ENCODE data around the gene EXOC6.
"Not testable (repeated sequence)": the region's sequence is repeated elsewhere in the genome, so short reads cannot be mapped to it uniquely, and the experiment has no call there.

GRCh38 chr10:92912631-92913030 lies 64.3 kb downstream of the EXOC6 start:
- not testable (repeated sequence) for TF ChIP-seq RARB (CRISPR knock-in tag; IDR thresholded peaks at IDR 0.05); CREB5 (CRISPR knock-in tag; IDR thresholded peaks at IDR 0.05; ENCODE audit: low read depth); ZFP30 (CRISPR knock-in tag; IDR thresholded peaks at IDR 0.05); ZNF565 (CRISPR knock-in tag; conservative IDR thresholded peaks at IDR 0.05; ENCODE audit: low read depth); TSHZ2 (CRISPR knock-in tag; IDR thresholded peaks at IDR 0.05); PATZ1 (CRISPR knock-in tag; IDR thresholded peaks at IDR 0.05; ENCODE audit: borderline replicate concordance); BACH2 (CRISPR knock-in tag; IDR thresholded peaks at IDR 0.05; ENCODE audit: borderline replicate concordance); CSRNP3 (CRISPR knock-in tag; IDR thresholded peaks at IDR 0.05); TCF4 (CRISPR knock-in tag; IDR thresholded peaks at IDR 0.05; ENCODE audit: borderline replicate concordance); ISL1 (CRISPR knock-in tag; IDR thresholded peaks at IDR 0.05); ZNF70 (CRISPR knock-in tag; IDR thresholded peaks at IDR 0.05); PPARA (CRISPR knock-in tag; IDR thresholded peaks at IDR 0.05; ENCODE audit: borderline replicate concordance)

Measured in SK-N-SH treated with all-trans-retinoic acid at 6 μM for 48 hours (cell line).